K562 (cell line): Measurements from ENCODE around the gene BRPF1. TPM values are rescaled to one million over a fixed set of nuclear protein-coding genes. Genes with fewer than 3 reads are reported as not detected.
A peak's percentile ranks its signal among the peaks of the same experiment; 100 is the strongest.

ENCODE experiments used
- BRD4 ChIP-seq: fragments of 200-600 bp; sonication (generic); IDR thresholded peaks from 2 replicates; pipeline ENCODE4 v1.6.1; 2017; ENCODE audit warnings: inconsistent platforms
- CBFB ChIP-seq: sonication (generic); formaldehyde crosslinking; IDR thresholded peaks from 2 replicates; pipeline ENCODE4 v1.4.0; 2020; ENCODE audit warnings: mild to moderate bottlenecking, missing genetic modification reagents
- CC2D1A ChIP-seq: fragments of 450-650 bp; IDR thresholded peaks from 2 replicates; pipeline ENCODE4 v1.6.1; 2017; ENCODE audit warnings: mild to moderate bottlenecking
- CUX1 ChIP-seq: fragments of 200-800 bp; sonication (Bioruptor generic); IDR thresholded peaks from 2 replicates; pipeline ENCODE4 v1.6.1; 2016; ENCODE audit warnings: missing genetic modification characterization, missing compliant biosample characterization
- EWSR1 ChIP-seq: fragments of 450-650 bp; IDR thresholded peaks from 2 replicates; pipeline ENCODE4 v1.6.1; 2018; ENCODE audit warnings: borderline replicate concordance, mild to moderate bottlenecking, low read depth, moderate library complexity; ENCODE audit not compliant: partially characterized antibody
- GABPB2 ChIP-seq: fragments of 250-450 bp; sonication (Bioruptor Pico); conservative IDR thresholded peaks from 2 replicates; pipeline ENCODE4 v1.5.1; 2021; ENCODE audit warnings: mild to moderate bottlenecking
- HNRNPK ChIP-seq: fragments of 200-400 bp; formaldehyde crosslinking; IDR thresholded peaks from one replicate; pipeline ENCODE4 v1.6.1; 2018; ENCODE audit warnings: mild to moderate bottlenecking, low read depth, low read length; ENCODE audit not compliant: poor library complexity, severe bottlenecking
- LCOR ChIP-seq: sonication (generic); formaldehyde crosslinking; IDR thresholded peaks from 2 replicates; pipeline ENCODE4 v1.8.0; 2022; ENCODE audit warnings: mild to moderate bottlenecking, missing genetic modification reagents
- MCM2 ChIP-seq: fragments of 450-650 bp; IDR thresholded peaks from 2 replicates; pipeline ENCODE4 v1.6.1; 2017; ENCODE audit warnings: low read depth, mild to moderate bottlenecking
- MTA2 ChIP-seq: fragments of 450-650 bp; IDR thresholded peaks from 2 replicates; pipeline ENCODE4 v1.6.1; 2016; ENCODE audit warnings: low read depth
- NR2C1 ChIP-seq, 2 experiments: fragments of 450-650 bp; IDR thresholded peaks; 2 replicates each; pipeline ENCODE4 v1.6.1; 2017; ENCODE audit warnings: mild to moderate bottlenecking in 2 of 2, antibody characterized with exemption in 1 of 2, inconsistent platforms in 1 of 2, missing compliant biosample characterization in 1 of 2, missing genetic modification characterization in 1 of 2
- POLR2B ChIP-seq: fragments of 450-650 bp; IDR thresholded peaks from 2 replicates; pipeline ENCODE4 v1.6.1; 2018; ENCODE audit warnings: low read depth; ENCODE audit not compliant: partially characterized antibody
- U2AF1 ChIP-seq: fragments of 200-400 bp; formaldehyde crosslinking; optimal IDR thresholded peaks from 2 replicates; pipeline ENCODE3; 2017; ENCODE audit warnings: mild to moderate bottlenecking, low read depth, low read length, moderate library complexity
- ZKSCAN3 ChIP-seq: fragments of 250-450 bp; sonication (Bioruptor Pico); IDR thresholded peaks from 2 replicates; pipeline ENCODE4 v1.4.0; 2020
- ZNF12 ChIP-seq: sonication (generic); formaldehyde crosslinking; IDR thresholded peaks from 2 replicates; pipeline ENCODE4 v1.4.0; 2020; ENCODE audit warnings: mild to moderate bottlenecking, missing genetic modification reagents
- ZNF507 ChIP-seq: conservative IDR thresholded peaks from 2 replicates; pipeline ENCODE4 v1.6.1; 2017; ENCODE audit warnings: missing genetic modification characterization, missing compliant biosample characterization
- ZNF57 ChIP-seq: fragments of 450-650 bp; formaldehyde crosslinking; IDR thresholded peaks from 2 replicates; pipeline ENCODE4 v1.4.0; 2020; ENCODE audit warnings: mild to moderate bottlenecking, moderate library complexity
- polyA plus RNA-seq, 8 experiments: library from polyadenylated mRNA; depleted of rRNA in 4 of 8; stranded (reverse) in 5 of 8; unstranded in 3 of 8; fragments of >200 nt; fragmentation: Nextera tagmentation in 2 of 8; fragmentation: Illumina TruSeq in 1 of 8; extraction: Ambion mirVana in 2 of 8; extraction: Trizol in 1 of 8; gene quantifications; 2 replicates each; pipeline versions ENCODE4 v1.2.1 to v1.2.3, GENCODE V29; 2011 to 2014; ENCODE audit warnings: inconsistent platforms in 1 of 8, missing spikeins in 1 of 8
- total RNA-seq, 7 experiments: library from RNA; depleted of rRNA in 6 of 7; stranded (reverse); fragments of >200 nt in 6 of 7; fragmentation: Illumina TruSeq in 2 of 7; extraction: Trizol in 2 of 7; gene quantifications; 2 replicates each; pipeline versions ENCODE4 v1.2.1 to v1.2.3, GENCODE V29; 2011 to 2021; ENCODE audit warnings: low replicate concordance in 1 of 7

Gene BRPF1
- total and polyA plus RNA-seq, 9 of the 15 experiments (the other 6 are each of a cell fraction or from before 2014, with no cell fraction given) = 1.1 to 40.2 (median 23.5) TPM

DNA sequence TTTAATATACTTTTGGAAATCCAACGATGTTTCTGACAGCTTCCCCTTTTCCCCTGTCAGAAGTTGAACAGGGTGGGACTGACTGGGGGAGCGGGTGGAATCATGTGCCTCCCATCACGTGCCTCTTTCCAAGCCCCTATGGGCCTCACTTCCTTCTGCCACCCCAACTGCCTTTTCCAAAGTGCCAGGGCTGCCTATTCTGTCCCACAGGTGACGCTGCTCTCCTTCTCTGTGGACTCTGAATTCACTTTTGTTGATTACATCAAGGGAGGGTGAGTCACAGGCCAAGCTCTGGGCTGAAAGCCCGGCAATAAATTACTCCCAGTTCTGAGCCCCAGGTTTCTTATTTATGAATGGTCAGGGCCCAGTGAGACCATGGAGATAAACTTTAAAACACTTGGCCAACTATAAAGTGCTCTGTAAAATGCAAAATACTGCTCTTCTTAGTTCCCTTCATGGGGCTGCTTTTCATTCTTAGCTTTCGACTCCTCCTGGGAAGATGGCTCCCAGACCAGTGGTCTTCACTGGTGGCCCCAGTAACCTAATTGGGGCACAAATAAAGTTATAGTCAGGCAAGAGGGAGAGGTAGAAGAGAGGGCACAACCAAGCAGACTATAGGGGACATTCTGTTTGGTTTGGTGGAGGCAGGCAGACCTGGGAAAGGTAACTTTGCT is 15.6 kb upstream of the BRPF1 start (continued):
- TF ChIP-seq BRD4 (no peak), HNRNPK (no peak), NR2C1 (IDR thresholded peaks at IDR 0.05) (no peak), NR2C1 (tag; IDR thresholded peaks at IDR 0.05) (no peak), MTA2 (no peak), POLR2B (no peak), ZKSCAN3 (no peak), MCM2 (no peak), ZNF507 (tag) (no peak), ZNF57 (CRISPR knock-in tag) (no peak), EWSR1 (no peak), ZNF12 (no peak), LCOR (CRISPR knock-in tag) (peak; percentile 34), U2AF1 (no peak), CBFB (CRISPR knock-in tag) (no peak), GABPB2 (CRISPR knock-in tag) (no peak), CUX1 (no peak), CC2D1A (peak; percentile 87)
